WERI-Rb-1 (cell line): ENCODE data around the gene TMEM243.
"Not testable (repeated sequence)": the region's sequence is repeated elsewhere in the genome, so short reads cannot be mapped to it uniquely, and the experiment has no call there.

Source experiments
- DNase-seq: peaks from one replicate; pipeline ENCODE4 v3.0.0-alpha.2; 2020
- H3K27ac ChIP-seq: fragments of 250-450 bp; sonication (Bioruptor Pico); 2 replicates; pipeline ENCODE4 v1.5.1; 2020; ENCODE audit warnings: mild to moderate bottlenecking, moderate library complexity
- H3K27me3 ChIP-seq: fragments of 250-450 bp; sonication (Bioruptor Pico); 2 replicates; pipeline ENCODE4 v1.5.1; 2021; ENCODE audit warnings: mild to moderate bottlenecking, low read depth, moderate library complexity; ENCODE audit not compliant: insufficient read depth, severe bottlenecking
- H3K36me3 ChIP-seq: fragments of 250-450 bp; sonication (Bioruptor Pico); 2 replicates; pipeline ENCODE4 v1.5.1; 2020; ENCODE audit warnings: mild to moderate bottlenecking, moderate library complexity
- H3K4me3 ChIP-seq: 2 replicates; pipeline ENCODE4 v1.5.1; 2011; ENCODE audit warnings: low read depth, mild to moderate bottlenecking, control low read depth, low read length
- H3K9me3 ChIP-seq: fragments of 250-450 bp; sonication (Bioruptor Pico); 2 replicates; pipeline ENCODE4 v1.5.1; 2021; ENCODE audit warnings: mild to moderate bottlenecking, moderate library complexity; ENCODE audit not compliant: severe bottlenecking
- TF ChIP-seq, protein P1 (sequence below): IDR thresholded peaks from 2 replicates; pipeline ENCODE4 v1.5.1; 2011; ENCODE audit warnings: low read depth, mild to moderate bottlenecking, control low read depth, inconsistent platforms, low read length

TMEM243 gene, protein sequence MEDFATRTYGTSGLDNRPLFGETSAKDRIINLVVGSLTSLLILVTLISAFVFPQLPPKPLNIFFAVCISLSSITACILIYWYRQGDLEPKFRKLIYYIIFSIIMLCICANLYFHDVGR

DNA sequence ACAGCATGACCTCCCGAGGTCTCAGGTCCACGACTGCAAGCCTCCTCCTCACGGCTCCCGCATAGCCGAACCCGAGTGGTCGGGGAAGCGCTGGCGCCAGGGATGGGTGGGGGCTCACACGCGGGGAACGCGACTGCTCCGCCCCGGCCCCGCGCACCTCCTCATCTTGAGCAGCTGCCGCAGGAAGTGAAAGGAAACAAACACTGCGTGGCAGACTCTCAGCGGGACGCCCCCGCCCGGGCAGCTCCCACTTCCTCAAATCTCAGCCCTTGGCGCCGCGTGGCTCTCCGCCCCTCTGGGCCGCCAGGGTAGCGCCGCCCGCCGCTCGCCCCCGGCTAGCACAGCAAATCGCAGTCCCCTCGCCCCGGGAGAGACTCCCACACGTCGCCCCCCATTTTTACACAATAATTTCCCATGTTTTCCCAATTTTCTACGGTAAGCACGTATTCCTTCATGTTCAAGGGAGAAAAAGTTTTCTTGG is at the start of gene TMEM243:
Gene TMEM243 (minus strand): TSS at position 188 of the 481 bp plus-strand sequence. CDS start 229 bp downstream, outside the sequence.
- peaks cover 33% of the 10 kb centered on the region for H3K36me3 ChIP-seq

GRCh38 chr7:87267239-87267900 is 47.8 kb upstream of the TMEM243 start:
- no peak overlapping the region for H3K4me3 ChIP-seq
- no peaks in the 10 kb centered on the region for H3K9me3 ChIP-seq
- H3K27ac ChIP-seq = no peak overlapping the region
- no peaks in the 10 kb centered on the region for H3K36me3 ChIP-seq
- TF ChIP-seq, protein P1, sequence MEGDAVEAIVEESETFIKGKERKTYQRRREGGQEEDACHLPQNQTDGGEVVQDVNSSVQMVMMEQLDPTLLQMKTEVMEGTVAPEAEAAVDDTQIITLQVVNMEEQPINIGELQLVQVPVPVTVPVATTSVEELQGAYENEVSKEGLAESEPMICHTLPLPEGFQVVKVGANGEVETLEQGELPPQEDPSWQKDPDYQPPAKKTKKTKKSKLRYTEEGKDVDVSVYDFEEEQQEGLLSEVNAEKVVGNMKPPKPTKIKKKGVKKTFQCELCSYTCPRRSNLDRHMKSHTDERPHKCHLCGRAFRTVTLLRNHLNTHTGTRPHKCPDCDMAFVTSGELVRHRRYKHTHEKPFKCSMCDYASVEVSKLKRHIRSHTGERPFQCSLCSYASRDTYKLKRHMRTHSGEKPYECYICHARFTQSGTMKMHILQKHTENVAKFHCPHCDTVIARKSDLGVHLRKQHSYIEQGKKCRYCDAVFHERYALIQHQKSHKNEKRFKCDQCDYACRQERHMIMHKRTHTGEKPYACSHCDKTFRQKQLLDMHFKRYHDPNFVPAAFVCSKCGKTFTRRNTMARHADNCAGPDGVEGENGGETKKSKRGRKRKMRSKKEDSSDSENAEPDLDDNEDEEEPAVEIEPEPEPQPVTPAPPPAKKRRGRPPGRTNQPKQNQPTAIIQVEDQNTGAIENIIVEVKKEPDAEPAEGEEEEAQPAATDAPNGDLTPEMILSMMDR = no peak
- H3K27me3 ChIP-seq = no peaks in the 10 kb centered on the region
- no peak for DNase-seq

More for the DNA sequence above, at the start of gene TMEM243:
- Histone ChIP-seq H3K4me3 (peak within 1 kb of the TSS; percentile 96), H3K27me3 (no peaks in the 10 kb centered on the region), H3K9me3 (no peaks in the 10 kb centered on the region), H3K27ac (peak within 1 kb of the TSS; percentile 80)
- peak; percentile 73 for DNase-seq
- TF ChIP-seq, protein P1 = 0 out of 2 replicates have a peak, but pooled peaks have one; percentile 19

DNA sequence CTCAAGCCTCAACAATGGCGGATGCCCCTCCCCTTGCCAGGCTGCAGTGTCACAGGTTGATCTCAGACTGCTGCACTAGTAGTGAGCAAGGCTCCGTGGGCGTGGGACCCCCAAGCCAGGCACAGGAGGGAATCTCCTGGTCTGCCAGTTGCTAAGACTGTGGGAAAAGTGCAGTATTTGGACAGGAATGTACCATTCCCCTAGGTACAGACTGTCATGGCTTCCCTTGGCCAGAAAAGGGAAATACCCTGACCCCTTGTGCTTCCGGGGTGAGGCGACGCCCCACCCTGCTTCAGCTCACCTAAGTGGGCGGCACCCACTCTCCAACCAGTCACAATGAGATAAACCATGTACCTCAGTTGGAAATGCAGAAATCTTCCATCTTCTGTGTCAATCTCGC is 44.0 kb upstream of the TMEM243 start:
- H3K27ac ChIP-seq = no peak overlapping the region
- TF ChIP-seq, protein P1 = no peak
- DNase-seq = no peak
- H3K36me3 ChIP-seq = no peaks in the 10 kb centered on the region
- H3K9me3 ChIP-seq = no peaks in the 10 kb centered on the region
- no peaks in the 10 kb centered on the region for H3K27me3 ChIP-seq
- no peak overlapping the region for H3K4me3 ChIP-seq

GRCh38 chr7:87253589-87254087 is 34.1 kb upstream of the TMEM243 start:
- no peaks in the 10 kb centered on the region for H3K27me3 ChIP-seq
- H3K36me3 ChIP-seq = no peaks in the 10 kb centered on the region
- no peaks in the 10 kb centered on the region for H3K9me3 ChIP-seq
- no peak overlapping the region for H3K27ac ChIP-seq
- H3K4me3 ChIP-seq = no peak overlapping the region
- DNase-seq = no peak
- TF ChIP-seq, protein P1 = no peak

DNA sequence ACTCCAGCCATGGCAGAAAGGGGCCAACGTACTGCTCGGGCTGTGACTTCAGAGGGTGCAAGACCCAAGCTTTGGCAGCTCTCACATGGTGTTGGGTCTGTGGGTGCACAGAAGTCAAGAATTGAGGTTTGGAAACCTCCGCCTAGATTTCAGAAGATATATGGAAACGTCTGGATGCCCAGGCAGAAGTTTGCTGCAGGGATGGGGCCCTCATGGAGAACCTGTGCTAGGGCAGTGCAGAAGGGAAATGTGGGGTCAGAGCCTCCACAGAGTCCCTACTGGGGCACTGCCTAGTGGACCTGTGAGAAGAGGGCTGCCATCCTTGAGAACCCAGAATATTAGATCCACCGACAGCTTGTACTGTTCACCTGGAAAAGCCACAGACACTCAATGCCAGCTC is 26.1 kb upstream of the TMEM243 start:
- DNase-seq, H3K27me3 ChIP-seq, H3K9me3 ChIP-seq, H3K27ac ChIP-seq, H3K4me3 ChIP-seq, H3K36me3 ChIP-seq: not testable (repeated sequence)

DNA sequence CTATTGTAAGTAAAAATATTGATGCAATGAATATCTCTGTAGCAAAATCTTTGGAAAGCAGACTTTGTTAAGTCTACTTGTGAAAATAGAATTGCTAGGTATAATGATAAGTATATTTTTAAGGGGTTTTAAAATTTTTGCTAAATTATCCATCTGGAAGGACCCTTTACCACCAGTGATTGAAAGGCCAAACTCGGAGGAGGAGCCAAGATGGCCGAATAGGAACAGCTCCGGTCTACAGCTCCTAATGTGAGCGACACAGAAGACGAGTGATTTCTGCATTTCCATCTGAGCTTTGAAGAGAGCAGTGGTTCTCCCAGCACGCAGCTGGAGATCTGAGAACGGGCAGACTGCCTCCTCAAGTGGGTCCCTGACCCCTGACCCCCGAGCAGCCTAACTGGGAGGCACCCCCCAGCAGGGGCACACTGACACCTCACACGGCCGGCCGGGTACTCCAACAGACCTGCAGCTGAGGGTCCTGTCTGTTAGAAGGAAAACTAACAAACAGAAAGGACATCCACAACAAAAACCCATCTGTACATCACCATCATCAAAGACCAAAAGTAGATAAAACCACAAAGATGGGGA is 19.0 kb upstream of the TMEM243 start:
- not testable (repeated sequence) for H3K27me3 ChIP-seq, H3K27ac ChIP-seq, H3K36me3 ChIP-seq, H3K4me3 ChIP-seq, H3K9me3 ChIP-seq, DNase-seq
